Choroid plexus epithelial cell (primary cell): ENCODE data around the gene COX7C.

Source experiments
- DNase-seq: peaks from one replicate; pipeline ENCODE4 v3.0.0-alpha.2; 2010; ENCODE audit warnings: low read depth
- H3K4me3 ChIP-seq: 2 replicates; pipeline ENCODE4 v1.5.1; 2011; ENCODE audit warnings: low read depth, mild to moderate bottlenecking, control low read depth, low read length, moderate library complexity
- TF ChIP-seq, protein P1 (sequence below): conservative IDR thresholded peaks from 2 replicates; pipeline ENCODE4 v1.5.1; 2011; ENCODE audit warnings: low read depth, mild to moderate bottlenecking, control low read depth, inconsistent platforms, low read length, moderate library complexity

The COX7C gene

DNA sequence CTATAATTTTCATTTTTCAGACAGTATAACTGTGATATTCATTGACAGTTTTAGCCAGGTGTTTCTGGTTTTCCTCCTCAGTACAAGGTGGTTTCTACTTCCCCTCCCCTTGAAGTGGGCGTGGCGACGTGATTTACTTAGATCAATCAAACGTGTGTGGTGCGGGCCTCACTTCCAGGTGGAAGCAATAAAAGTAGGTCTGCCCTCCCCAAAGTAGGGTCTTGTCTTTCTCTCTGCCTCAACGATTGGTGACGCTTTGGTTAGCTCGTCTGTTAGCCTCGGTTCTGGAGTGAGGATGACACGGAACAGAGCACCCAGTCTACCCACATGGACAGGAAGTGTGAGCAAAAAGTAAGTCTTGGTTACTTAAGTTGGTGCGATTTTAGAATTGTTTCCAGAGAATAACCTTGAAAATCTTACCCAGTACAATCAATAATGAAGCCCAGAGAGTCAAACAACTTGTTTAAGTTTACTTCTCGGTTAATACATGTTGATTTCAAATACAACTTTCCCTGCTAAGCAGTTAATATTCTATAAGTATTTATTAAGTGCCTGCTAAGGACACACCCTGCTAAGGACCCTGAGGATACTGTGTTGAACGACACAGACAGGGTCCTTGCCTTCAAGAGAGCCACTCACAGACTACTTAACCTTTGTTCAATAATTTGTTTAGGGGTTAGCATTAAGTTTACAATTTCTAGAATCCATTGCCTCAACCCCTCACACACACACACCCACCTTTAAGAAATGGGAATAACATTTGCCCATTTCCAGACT is 48.4 kb downstream of the COX7C start:
- TF ChIP-seq, protein P1, sequence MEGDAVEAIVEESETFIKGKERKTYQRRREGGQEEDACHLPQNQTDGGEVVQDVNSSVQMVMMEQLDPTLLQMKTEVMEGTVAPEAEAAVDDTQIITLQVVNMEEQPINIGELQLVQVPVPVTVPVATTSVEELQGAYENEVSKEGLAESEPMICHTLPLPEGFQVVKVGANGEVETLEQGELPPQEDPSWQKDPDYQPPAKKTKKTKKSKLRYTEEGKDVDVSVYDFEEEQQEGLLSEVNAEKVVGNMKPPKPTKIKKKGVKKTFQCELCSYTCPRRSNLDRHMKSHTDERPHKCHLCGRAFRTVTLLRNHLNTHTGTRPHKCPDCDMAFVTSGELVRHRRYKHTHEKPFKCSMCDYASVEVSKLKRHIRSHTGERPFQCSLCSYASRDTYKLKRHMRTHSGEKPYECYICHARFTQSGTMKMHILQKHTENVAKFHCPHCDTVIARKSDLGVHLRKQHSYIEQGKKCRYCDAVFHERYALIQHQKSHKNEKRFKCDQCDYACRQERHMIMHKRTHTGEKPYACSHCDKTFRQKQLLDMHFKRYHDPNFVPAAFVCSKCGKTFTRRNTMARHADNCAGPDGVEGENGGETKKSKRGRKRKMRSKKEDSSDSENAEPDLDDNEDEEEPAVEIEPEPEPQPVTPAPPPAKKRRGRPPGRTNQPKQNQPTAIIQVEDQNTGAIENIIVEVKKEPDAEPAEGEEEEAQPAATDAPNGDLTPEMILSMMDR: no peak
- DNase-seq: no peak
- H3K4me3 ChIP-seq: no peak overlapping the region

DNA sequence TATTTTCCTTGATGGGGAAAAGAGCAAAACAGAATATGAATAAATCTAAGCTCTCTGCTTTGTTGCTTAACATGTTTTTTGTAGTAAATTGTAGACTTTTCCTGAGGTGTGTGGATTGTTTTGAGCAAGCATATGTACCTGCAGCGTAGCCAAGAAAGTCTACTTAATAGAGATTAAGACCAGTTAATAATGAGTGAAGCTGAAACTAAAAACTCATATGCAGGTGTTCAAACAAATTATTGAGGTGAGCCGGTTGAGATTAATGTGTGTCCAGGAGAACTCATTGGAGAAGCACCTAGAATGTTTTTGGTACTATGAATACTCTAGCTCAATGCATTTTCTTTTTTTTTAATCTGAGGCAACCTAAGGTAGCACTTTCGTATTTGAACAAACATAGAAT is 49.2 kb downstream of the COX7C start:
- TF ChIP-seq, protein P1: no peak
- H3K4me3 ChIP-seq: no peak overlapping the region
- no peak for DNase-seq
